NCI-H526 (cell line): ENCODE data around the gene NPAS3.

Experiments used
- DNase-seq, 2 experiments: peaks; one replicate each; lab custom pipeline; 2025; lab: John Stamatoyannopoulos, UW

The NPAS3 gene

GRCh38 chr14:33556382-33557121 is 617.9 kb downstream of the NPAS3 start:
- DNase-seq = no peak

GRCh38 chr14:33560718-33561431 is 622.2 kb downstream of the NPAS3 start:
- no peak for DNase-seq

GRCh38 chr14:33561488-33562175 is 623.0 kb downstream of the NPAS3 start:
- peak; percentile 86 to 89 for DNase-seq

GRCh38 chr14:33563191-33563900 is 624.7 kb downstream of the NPAS3 start:
- DNase-seq = no peak

GRCh38 chr14:33563901-33564197 is 625.2 kb downstream of the NPAS3 start:
- no peak for DNase-seq

- peak in 1 of 2 experiments; percentile 20 for DNase-seq
These were observed 626.3 kb downstream of the NPAS3 start for GRCh38 chr14:33564774-33565630.

GRCh38 chr14:33566082-33566481 is 627.4 kb downstream of the NPAS3 start:
- DNase-seq = no peak

GRCh38 chr14:33567023-33567728 is 628.5 kb downstream of the NPAS3 start:
- peak in 1 of 2 experiments; percentile 54 for DNase-seq

- no peak for DNase-seq
These were observed 629.1 kb downstream of the NPAS3 start for GRCh38 chr14:33567731-33568130.

GRCh38 chr14:33568935-33569579 is 630.4 kb downstream of the NPAS3 start:
- DNase-seq = no peak

- peak; percentile 93 to 94 for DNase-seq
These were observed 631.4 kb downstream of the NPAS3 start for GRCh38 chr14:33569821-33570687.

GRCh38 chr14:33570694-33571310 is 632.1 kb downstream of the NPAS3 start:
- no peak for DNase-seq

- DNase-seq = no peak
These were observed 634.7 kb downstream of the NPAS3 start for GRCh38 chr14:33573301-33573880.

- DNase-seq = no peak
These were observed 637.3 kb downstream of the NPAS3 start for GRCh38 chr14:33576014-33576413.

GRCh38 chr14:33578461-33579216 is 640.0 kb downstream of the NPAS3 start:
- DNase-seq = no peak

GRCh38 chr14:33580231-33580749 is 641.6 kb downstream of the NPAS3 start:
- no peak for DNase-seq

- no peak for DNase-seq
These were observed 642.2 kb downstream of the NPAS3 start for GRCh38 chr14:33580841-33581240.
